ENCODE results near the gene DAP. TPM values are rescaled to one million over a fixed set of nuclear protein-coding genes. Genes with fewer than 3 reads are reported as not detected.
A peak's percentile ranks its signal among the peaks of the same experiment; 100 is the strongest.

DAP gene, protein sequence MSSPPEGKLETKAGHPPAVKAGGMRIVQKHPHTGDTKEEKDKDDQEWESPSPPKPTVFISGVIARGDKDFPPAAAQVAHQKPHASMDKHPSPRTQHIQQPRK
- 82.7 and 102 TPM in 2 replicates for total RNA-seq (ENCODE audit: low replicate concordance)
- long read RNA-seq, transcript DAP-201 (4 exons, 2,339 nt) = major isoform, 149 of 183 reads
- long read RNA-seq, partial matches to known transcripts = 5 of 183 reads
- long read RNA-seq, other reads (novel, unspliced or antisense) = 27 of 183 reads

DNA sequence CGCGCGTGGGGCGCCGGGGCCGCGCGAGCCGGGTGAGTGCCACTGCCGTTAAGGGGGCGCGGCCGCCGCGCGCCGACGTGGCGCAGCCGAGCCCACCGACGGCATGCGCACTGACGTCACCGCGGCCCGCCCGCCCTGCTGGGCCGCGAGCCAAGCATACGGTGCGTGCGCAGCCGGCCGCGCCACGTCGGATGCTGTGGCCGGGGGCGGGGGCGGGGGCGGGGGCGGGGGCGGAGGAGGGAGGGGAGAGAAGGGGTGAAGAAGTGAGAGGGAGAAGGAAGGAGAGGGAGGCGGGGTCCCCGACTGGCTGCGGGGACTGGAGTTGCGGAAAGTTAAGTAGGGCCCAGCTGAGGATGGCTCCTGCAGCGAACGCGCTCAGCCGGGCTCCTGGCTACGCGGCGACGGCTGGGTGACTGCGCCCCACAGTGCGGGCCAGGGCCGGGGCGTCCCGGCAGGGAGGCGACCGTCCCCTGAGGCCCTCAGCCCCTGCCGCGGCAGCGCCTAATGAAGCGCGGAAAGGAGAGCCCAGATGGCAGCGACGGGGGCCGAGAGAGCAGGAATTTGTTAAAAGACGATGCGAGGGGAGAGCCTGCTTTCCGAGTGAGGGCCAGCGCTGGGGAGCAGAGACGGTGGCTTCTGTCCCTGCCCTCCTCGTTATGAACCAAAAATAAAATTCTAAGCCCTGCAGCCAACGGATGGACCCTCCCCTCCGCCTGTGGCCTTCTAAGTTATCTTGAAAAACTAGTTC, at the start of gene DAP:
DAP (minus strand) TSS at position 50 of the 748 bp plus-strand sequence. CDS start 166 bp downstream, outside the sequence.
- peaks cover 4% of the 10 kb centered on the region for H3K9me3 Mint-ChIP-seq
- H3K4me1 Mint-ChIP-seq (ENCODE audit: unreplicated experiment) = peaks cover 47% of the 10 kb centered on the region

DNA sequence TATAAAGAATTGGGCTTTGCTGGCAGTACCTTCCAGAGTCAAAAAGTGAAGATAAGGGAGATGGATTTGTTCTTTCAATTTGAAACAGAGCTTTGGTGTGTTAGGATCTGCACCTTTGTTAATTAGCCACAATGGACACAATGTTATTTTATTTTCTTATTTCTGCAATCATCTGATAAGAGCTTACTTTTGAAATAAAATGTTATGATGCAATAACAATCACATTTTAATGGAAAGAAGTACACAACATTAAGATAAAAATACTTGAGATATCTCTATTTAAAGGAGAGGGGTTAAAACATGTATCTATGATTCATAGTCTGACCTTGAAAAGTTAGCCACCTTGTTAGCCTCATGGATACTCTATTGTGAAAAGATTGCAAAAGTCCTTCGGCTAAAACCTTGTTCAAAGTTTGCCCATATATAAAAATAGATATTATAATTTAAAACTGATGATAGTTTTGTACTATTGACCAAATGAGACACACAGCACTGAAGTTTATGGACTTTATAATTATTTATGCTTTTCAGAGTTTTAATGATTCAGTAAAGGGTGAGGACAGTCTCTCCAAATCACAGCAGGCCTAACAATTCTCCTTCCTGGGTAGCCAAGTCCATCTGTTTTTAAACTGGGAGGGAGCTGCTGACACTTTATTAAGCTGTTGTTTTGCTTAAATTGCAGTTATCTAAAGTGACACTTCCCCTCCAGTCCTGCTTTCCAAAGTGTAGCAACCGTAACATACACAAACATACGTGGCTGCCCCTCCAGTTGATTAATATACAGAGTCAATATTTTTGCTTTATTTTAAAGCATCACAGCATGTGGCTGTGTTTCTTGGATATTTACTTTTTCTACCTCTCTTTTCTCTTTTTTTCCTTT, 47.6 kb upstream of the DAP start:
- H3K27me3 Mint-ChIP-seq = no peaks in the 10 kb centered on the region
- no peaks in the 10 kb centered on the region for H3K4me1 Mint-ChIP-seq (ENCODE audit: unreplicated experiment)
- no peak for DNase-seq (ENCODE audit: extremely low spot score, unreplicated experiment)
- peaks cover 5% of the 10 kb centered on the region for H3K9me3 Mint-ChIP-seq
- H3K36me3 Mint-ChIP-seq = no peaks in the 10 kb centered on the region
- no peak overlapping the region for H3K4me3 Mint-ChIP-seq
- no peak for TF ChIP-seq CTCF (conservative IDR thresholded peaks at IDR 0.05)
- H3K27ac Mint-ChIP-seq = no peak overlapping the region

More for the DNA sequence above, at the start of gene DAP:
- H3K27me3 Mint-ChIP-seq = no peaks in the 10 kb centered on the region
- TF ChIP-seq CTCF (conservative IDR thresholded peaks at IDR 0.05) = no peak
- H3K27ac Mint-ChIP-seq = peak within 1 kb of the TSS; percentile 93
- peak within 1 kb of the TSS; percentile 95 for H3K4me3 Mint-ChIP-seq
- peak; percentile 91 for DNase-seq (ENCODE audit: extremely low spot score, unreplicated experiment)
- peaks cover 5% of the 10 kb centered on the region for H3K36me3 Mint-ChIP-seq

- no peak overlapping the region for H3K4me3 Mint-ChIP-seq
- peaks cover 5% of the 10 kb centered on the region for H3K9me3 Mint-ChIP-seq
- no peaks in the 10 kb centered on the region for H3K27me3 Mint-ChIP-seq
- H3K27ac Mint-ChIP-seq = no peak overlapping the region
- no peak for TF ChIP-seq CTCF (conservative IDR thresholded peaks at IDR 0.05)
- no peak for DNase-seq (ENCODE audit: extremely low spot score, unreplicated experiment)
- H3K36me3 Mint-ChIP-seq = no peaks in the 10 kb centered on the region
- peaks cover 6% of the 10 kb centered on the region for H3K4me1 Mint-ChIP-seq (ENCODE audit: unreplicated experiment)
Observed at GRCh38 chr5:10801931-10802666, 41.1 kb upstream of the DAP start.

GRCh38 chr5:10800852-10801251, 39.8 kb upstream of the DAP start:
- no peaks in the 10 kb centered on the region for H3K36me3 Mint-ChIP-seq
- no peak overlapping the region for H3K27ac Mint-ChIP-seq
- H3K4me1 Mint-ChIP-seq (ENCODE audit: unreplicated experiment) = peaks cover 6% of the 10 kb centered on the region
- no peak overlapping the region for H3K4me3 Mint-ChIP-seq
- H3K27me3 Mint-ChIP-seq = no peaks in the 10 kb centered on the region
- DNase-seq (ENCODE audit: extremely low spot score, unreplicated experiment) = no peak
- TF ChIP-seq CTCF (conservative IDR thresholded peaks at IDR 0.05) = no peak
- H3K9me3 Mint-ChIP-seq = peaks cover 3% of the 10 kb centered on the region

GRCh38 chr5:10797261-10797660, 36.2 kb upstream of the DAP start:
- H3K27me3 Mint-ChIP-seq = no peaks in the 10 kb centered on the region
- peaks cover 6% of the 10 kb centered on the region for H3K4me1 Mint-ChIP-seq (ENCODE audit: unreplicated experiment)
- no peak for TF ChIP-seq CTCF (conservative IDR thresholded peaks at IDR 0.05)
- no peak for DNase-seq (ENCODE audit: extremely low spot score, unreplicated experiment)
- no peak overlapping the region for H3K27ac Mint-ChIP-seq
- H3K9me3 Mint-ChIP-seq = no peaks in the 10 kb centered on the region
- no peaks in the 10 kb centered on the region for H3K36me3 Mint-ChIP-seq
- no peak overlapping the region for H3K4me3 Mint-ChIP-seq

Data from type B pancreatic cell (in vitro differentiated cells).